H9 (cell line): ENCODE measurements around the gene KCNA3. TPM values are rescaled to one million over a fixed set of nuclear protein-coding genes. Genes with fewer than 3 reads are reported as not detected.

Source experiments
- DNase-seq: peaks from one replicate; pipeline ENCODE4 v3.0.0-alpha.2; 2017
- H2AFZ ChIP-seq: one replicate; pipeline ENCODE4 v1.6.1; 2013; ENCODE audit warnings: mild to moderate bottlenecking, low read length, control low read depth, moderate library complexity
- H2AK5ac ChIP-seq: 2 replicates; pipeline ENCODE4 v1.6.1; 2013; ENCODE audit warnings: low read length, control low read depth, mixed read lengths; ENCODE audit not compliant: insufficient read length
- H2BK120ac ChIP-seq: one replicate; pipeline ENCODE4 v1.6.1; 2013; ENCODE audit warnings: low read depth, mild to moderate bottlenecking, low read length, control low read depth, inconsistent platforms; ENCODE audit not compliant: poor library complexity, severe bottlenecking
- H2BK12ac ChIP-seq: 2 replicates; pipeline ENCODE4 v1.6.1; 2013; ENCODE audit warnings: low read length, control low read depth, mixed read lengths, low read depth; ENCODE audit not compliant: insufficient read length
- H2BK15ac ChIP-seq: 2 replicates; pipeline ENCODE4 v1.6.1; 2013; ENCODE audit warnings: low read depth, low read length, control low read depth
- H2BK20ac ChIP-seq: one replicate; pipeline ENCODE4 v1.6.1; 2013; ENCODE audit warnings: low read depth, mild to moderate bottlenecking, low read length, control low read depth, inconsistent platforms; ENCODE audit not compliant: poor library complexity, severe bottlenecking
- H2BK5ac ChIP-seq: 2 replicates; pipeline ENCODE4 v1.6.1; 2013; ENCODE audit warnings: low read length, control low read depth, mixed read lengths; ENCODE audit not compliant: insufficient read length
- H3K14ac ChIP-seq: 2 replicates; pipeline ENCODE4 v1.6.1; 2013; ENCODE audit warnings: low read length, control low read depth; ENCODE audit not compliant: insufficient read depth
- H3K18ac ChIP-seq: 2 replicates; pipeline ENCODE4 v1.6.1; 2013; ENCODE audit warnings: low read depth, mild to moderate bottlenecking, mixed read lengths, low read length, control low read depth; ENCODE audit not compliant: insufficient read length
- H3K23ac ChIP-seq: 2 replicates; pipeline ENCODE4 v1.6.1; 2013; ENCODE audit warnings: low read length, control low read depth, mixed read lengths, low read depth; ENCODE audit not compliant: insufficient read length
- H3K23me2 ChIP-seq: 2 replicates; pipeline ENCODE4 v1.6.1; 2013; ENCODE audit warnings: low read depth, mild to moderate bottlenecking, mixed read lengths, low read length, control low read depth; ENCODE audit not compliant: insufficient read length, poor library complexity, severe bottlenecking
- H3K27ac ChIP-seq: 2 replicates; pipeline ENCODE4 v1.5.1; 2013; ENCODE audit warnings: low read length, control low read depth, mixed read lengths, low read depth; ENCODE audit not compliant: insufficient read length
- H3K27me3 ChIP-seq: 2 replicates; pipeline ENCODE4 v1.6.1; 2013; ENCODE audit warnings: low read length, control low read depth, inconsistent platforms; ENCODE audit not compliant: insufficient read depth
- H3K4ac ChIP-seq: 2 replicates; pipeline ENCODE4 v1.6.1; 2013; ENCODE audit warnings: low read depth, mild to moderate bottlenecking, control low read depth, inconsistent platforms, low read length, moderate library complexity
- H3K4me1 ChIP-seq: 2 replicates; pipeline ENCODE4 v1.6.1; 2013; ENCODE audit warnings: low read length, control low read depth, inconsistent platforms; ENCODE audit not compliant: insufficient read depth
- H3K4me2 ChIP-seq: 2 replicates; pipeline ENCODE4 v1.6.1; 2013; ENCODE audit warnings: low read length, control low read depth, mixed read lengths; ENCODE audit not compliant: insufficient read length, insufficient read depth
- H3K56ac ChIP-seq: 2 replicates; pipeline ENCODE4 v1.6.1; 2013; ENCODE audit warnings: low read depth, mild to moderate bottlenecking, mixed read lengths, low read length, control low read depth; ENCODE audit not compliant: insufficient read length
- H3K79me1 ChIP-seq: 2 replicates; pipeline ENCODE4 v1.6.1; 2013; ENCODE audit warnings: low read depth, mild to moderate bottlenecking, moderate library complexity, low read length, control low read depth, inconsistent platforms; ENCODE audit not compliant: insufficient read depth, poor library complexity, severe bottlenecking
- H3K79me2 ChIP-seq: 2 replicates; pipeline ENCODE4 v1.6.1; 2013; ENCODE audit warnings: low read length, control low read depth, inconsistent platforms; ENCODE audit not compliant: insufficient read depth
- H3K9ac ChIP-seq: 2 replicates; pipeline ENCODE4 v1.6.1; 2013; ENCODE audit warnings: low read length, control low read depth, mixed read lengths; ENCODE audit not compliant: insufficient read length; ENCODE audit errors: extremely low read depth
- H3K9me3 ChIP-seq: one replicate; pipeline ENCODE4 v1.6.1; 2013; ENCODE audit warnings: low read depth, low read length, inconsistent platforms; ENCODE audit not compliant: control insufficient read depth
- H3T11ph ChIP-seq: one replicate; pipeline ENCODE4 v1.6.1; 2013; ENCODE audit warnings: mild to moderate bottlenecking, low read length, control low read depth, inconsistent platforms
- H4K20me1 ChIP-seq: one replicate; pipeline ENCODE4 v1.6.1; 2013; ENCODE audit not compliant: control insufficient read depth, insufficient read length, insufficient read depth
- H4K5ac ChIP-seq: 2 replicates; pipeline ENCODE4 v1.6.1; 2013; ENCODE audit warnings: low read depth, mild to moderate bottlenecking, mixed read lengths, low read length, control low read depth; ENCODE audit not compliant: insufficient read length
- H4K8ac ChIP-seq: replicated peaks from 2 replicates; pipeline ENCODE4 v1.6.1; 2013; ENCODE audit warnings: low read length, control low read depth, mixed read lengths, low read depth; ENCODE audit not compliant: insufficient read length
- H4K91ac ChIP-seq: 2 replicates; pipeline ENCODE4 v1.6.1; 2013; ENCODE audit warnings: low read depth, mild to moderate bottlenecking, moderate library complexity, mixed read lengths, low read length, control low read depth; ENCODE audit not compliant: insufficient read length
- H3K27ac Mint-ChIP-seq, 3 experiments: 2 replicates in 2 of 3; 3 replicates in 1 of 3; pipeline ENCODE4 v1.8.0; 2020 to 2021; ENCODE audit warnings: mixed read lengths in 3 of 3, mild to moderate bottlenecking in 1 of 3, moderate library complexity in 1 of 3
- H3K27me3 Mint-ChIP-seq: 2 replicates; pipeline ENCODE4 v1.8.0; 2021; ENCODE audit warnings: low read depth, mild to moderate bottlenecking, moderate library complexity, mixed read lengths
- H3K36me3 Mint-ChIP-seq, 3 experiments: 2 replicates in 2 of 3; 3 replicates in 1 of 3; pipeline ENCODE4 v1.8.0; 2020 to 2021; ENCODE audit warnings: low read depth in 3 of 3, mixed read lengths in 3 of 3; ENCODE audit not compliant: insufficient read depth in 1 of 3
- H3K4me1 Mint-ChIP-seq, 2 experiments: 2 replicates each; pipeline ENCODE4 v1.8.0; 2020; ENCODE audit warnings: mixed read lengths in 2 of 2
- H3K4me3 Mint-ChIP-seq, 2 experiments: 2 replicates in 1 of 2; 3 replicates in 1 of 2; pipeline ENCODE4 v1.8.0; 2020 to 2021; ENCODE audit warnings: mild to moderate bottlenecking in 2 of 2, mixed read lengths in 2 of 2, moderate library complexity in 1 of 2
- H3K9me3 Mint-ChIP-seq, 2 experiments: 2 replicates in 1 of 2; 3 replicates in 1 of 2; pipeline ENCODE4 v1.8.0; 2020; ENCODE audit warnings: mild to moderate bottlenecking in 2 of 2, mixed read lengths in 2 of 2, moderate library complexity in 1 of 2
- WGBS: extraction: QIAGEN DNeasy Blood & Tissue Kit; methylation state at CpG from one replicate; pipeline ENCODE4 v1.1.7; 2013; ENCODE audit warnings: missing lambda C conversion rate, low lambda C conversion rate, mixed read lengths; ENCODE audit not compliant: insufficient read length; ENCODE audit errors: extremely low coverage; 5-methylcytosine and 5-hydroxymethylcytosine counted together
- total RNA-seq: library from RNA; stranded (reverse); gene quantifications from 2 replicates; pipeline ENCODE4 v1.2.1, GENCODE V29; 2021
- TF ChIP-seq, protein P1 (sequence below): fragments of 200-600 bp; sonication (generic); conservative IDR thresholded peaks from 3 replicates; pipeline ENCODE4 v1.8.0; 2021; ENCODE audit warnings: antibody characterized with exemption, mild to moderate bottlenecking

The KCNA3 gene
- total RNA-seq, 1 experiment from 2014 or later, result 0.92 TPM

DNA sequence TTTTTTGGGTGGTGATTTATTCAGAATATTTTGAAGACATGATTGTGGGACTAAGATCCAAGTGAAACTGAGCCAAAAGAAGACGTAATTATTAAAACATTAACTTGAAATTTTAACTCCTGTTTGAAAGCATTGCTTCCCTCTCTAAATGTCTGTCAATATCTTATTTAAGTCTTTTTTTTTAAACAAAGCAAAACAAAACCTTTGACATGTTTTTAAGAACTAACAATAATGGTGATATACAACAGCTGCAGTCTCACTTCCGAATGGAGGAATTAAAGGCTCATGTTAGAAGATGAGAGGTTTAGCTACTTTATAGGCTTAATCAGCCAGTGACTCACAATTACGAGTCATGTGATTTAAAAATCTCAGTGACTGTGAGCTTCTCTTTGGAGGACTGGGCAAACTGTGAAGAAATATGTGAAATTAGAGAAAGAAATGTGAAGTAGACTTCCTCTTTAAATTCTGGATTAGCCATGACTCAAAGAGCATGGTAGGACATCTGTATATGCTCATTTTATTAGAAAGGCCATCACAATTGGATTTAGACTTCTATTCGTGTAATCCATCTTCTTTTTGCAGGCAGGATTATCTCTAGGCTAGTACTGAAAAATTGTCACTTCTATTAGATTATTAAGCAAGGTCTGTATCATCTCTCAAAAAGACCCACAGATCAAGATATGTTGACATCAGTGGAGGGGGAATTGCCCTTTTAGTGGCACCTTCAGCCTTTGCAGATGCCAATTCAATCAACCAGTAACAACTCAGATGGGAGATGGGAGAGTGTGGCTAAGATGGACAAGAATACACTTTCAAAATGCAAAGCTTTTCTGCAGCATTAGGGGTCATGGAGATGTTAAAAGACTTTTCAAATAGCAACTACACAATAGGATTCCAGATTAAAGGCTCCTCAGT is 28.7 kb downstream of the KCNA3 start:
- H3K56ac ChIP-seq, result no peak overlapping the region
- H3K27me3 Mint-ChIP-seq, result no peaks in the 10 kb centered on the region; the same call in 1 of the 2 replicates
- H2BK120ac ChIP-seq, result no peak overlapping the region
- H3K36me3 Mint-ChIP-seq, result no peaks in the 10 kb centered on the region
- no peaks in the 10 kb centered on the region for H3K27me3 ChIP-seq
- H3K9me3 ChIP-seq, result no peaks in the 10 kb centered on the region
- no peak overlapping the region for H4K91ac ChIP-seq
- no peak overlapping the region for H3K18ac ChIP-seq
- no peak overlapping the region for H2BK20ac ChIP-seq
- H3K27ac ChIP-seq, result no peak overlapping the region
- H3K9ac ChIP-seq, result no peak overlapping the region
- no peaks in the 10 kb centered on the region for H3K9me3 Mint-ChIP-seq
- H2BK5ac ChIP-seq, result no peak overlapping the region
- H3K14ac ChIP-seq, result no peak overlapping the region
- no peaks in the 10 kb centered on the region for H3K4me1 ChIP-seq
- no peak overlapping the region for H4K5ac ChIP-seq
- H3K23ac ChIP-seq, result no peak overlapping the region
- H4K20me1 ChIP-seq, result no peaks in the 10 kb centered on the region
- no peak for DNase-seq
- H3K4me3 Mint-ChIP-seq, result no peak overlapping the region
- H3K79me2 ChIP-seq, result no peaks in the 10 kb centered on the region
- no peak overlapping the region for H3K4me2 ChIP-seq
- no peak overlapping the region for H3K27ac Mint-ChIP-seq
- H2AK5ac ChIP-seq, result no peak overlapping the region
- WGBS, result no CpG with 5 or more reads among the region's 4 CpGs
- H2BK12ac ChIP-seq, result no peak overlapping the region
- H3K79me1 ChIP-seq, result no peaks in the 10 kb centered on the region
- H4K8ac ChIP-seq, result no peak overlapping the region
- H3K4me1 Mint-ChIP-seq, result no peaks in the 10 kb centered on the region
- H3K4ac ChIP-seq, result no peak overlapping the region
- H2BK15ac ChIP-seq, result no peak overlapping the region
- TF ChIP-seq, protein P1, sequence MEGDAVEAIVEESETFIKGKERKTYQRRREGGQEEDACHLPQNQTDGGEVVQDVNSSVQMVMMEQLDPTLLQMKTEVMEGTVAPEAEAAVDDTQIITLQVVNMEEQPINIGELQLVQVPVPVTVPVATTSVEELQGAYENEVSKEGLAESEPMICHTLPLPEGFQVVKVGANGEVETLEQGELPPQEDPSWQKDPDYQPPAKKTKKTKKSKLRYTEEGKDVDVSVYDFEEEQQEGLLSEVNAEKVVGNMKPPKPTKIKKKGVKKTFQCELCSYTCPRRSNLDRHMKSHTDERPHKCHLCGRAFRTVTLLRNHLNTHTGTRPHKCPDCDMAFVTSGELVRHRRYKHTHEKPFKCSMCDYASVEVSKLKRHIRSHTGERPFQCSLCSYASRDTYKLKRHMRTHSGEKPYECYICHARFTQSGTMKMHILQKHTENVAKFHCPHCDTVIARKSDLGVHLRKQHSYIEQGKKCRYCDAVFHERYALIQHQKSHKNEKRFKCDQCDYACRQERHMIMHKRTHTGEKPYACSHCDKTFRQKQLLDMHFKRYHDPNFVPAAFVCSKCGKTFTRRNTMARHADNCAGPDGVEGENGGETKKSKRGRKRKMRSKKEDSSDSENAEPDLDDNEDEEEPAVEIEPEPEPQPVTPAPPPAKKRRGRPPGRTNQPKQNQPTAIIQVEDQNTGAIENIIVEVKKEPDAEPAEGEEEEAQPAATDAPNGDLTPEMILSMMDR, result no peak
- H3K23me2 ChIP-seq, result no peaks in the 10 kb centered on the region
- no peak overlapping the region for H2AFZ ChIP-seq
- no peak overlapping the region for H3T11ph ChIP-seq
